SK-N-SH (cell line): ENCODE results near the gene MBNL1. TPM values are rescaled to one million over a fixed set of nuclear protein-coding genes. Genes with fewer than 3 reads are reported as not detected.

Experiments used
- CTCF ChIA-PET: fragments of 300-600, 350-600 bp; formaldehyde crosslinking; extraction: SDS; loops from one replicate; lab custom pipeline; 2021; lab: Yijun Ruan, JAX
- POLR2A ChIA-PET: fragments of 350-600 bp; sonication (Branson Sonifier 250); formaldehyde crosslinking; extraction: SDS; loops from one replicate; lab custom pipeline; 2020; ENCODE audit warnings: antibody characterized with exemption, inconsistent platforms; lab: Yijun Ruan, JAX
- DNase-seq: peaks from one replicate; pipeline ENCODE4 v3.0.0; 2012
- H2AFZ ChIP-seq: fragments of 200-600 bp; sonication (generic); 2 replicates; pipeline ENCODE4 v1.8.1; 2016; ENCODE audit warnings: antibody characterized with exemption, mild to moderate bottlenecking, low read depth
- H3F3A ChIP-seq: fragments of 200-600 bp; sonication (generic); replicated peaks from 2 replicates; pipeline ENCODE3; 2016; ENCODE audit warnings: antibody characterized with exemption, mild to moderate bottlenecking; ENCODE audit not compliant: insufficient read depth
- H3K27ac ChIP-seq, 2 experiments: fragments of 200-500 bp in 1 of 2; fragments of 200-600 bp in 1 of 2; sonication (Bioruptor generic) in 1 of 2; sonication (generic), shearing (Covaris generic) in 1 of 2; 2 replicates each; pipeline versions ENCODE4 v1.5.1 to v1.6.1; 2014 to 2016; ENCODE audit warnings: low read depth in 2 of 2, inconsistent platforms in 1 of 2, low read length in 1 of 2, mild to moderate bottlenecking in 1 of 2, mixed read lengths in 1 of 2
- H3K27me3 ChIP-seq: fragments of 200-600 bp; sonication (generic), shearing (Covaris generic); 2 replicates; pipeline ENCODE4 v1.6.1; 2016; ENCODE audit warnings: mixed run types; ENCODE audit not compliant: insufficient read depth
- H3K36me3 ChIP-seq, 2 experiments: fragments of 200-500 bp in 1 of 2; fragments of 200-600 bp in 1 of 2; sonication (Bioruptor generic) in 1 of 2; sonication (generic) in 1 of 2; replicated peaks in 1 of 2; 2 replicates each; pipeline versions ENCODE3 to v1.5.1; 2014 to 2016; ENCODE audit warnings: low read length in 1 of 2, mild to moderate bottlenecking in 1 of 2; ENCODE audit not compliant: insufficient read depth in 2 of 2, control insufficient read depth in 1 of 2
- H3K4me1 ChIP-seq, 2 experiments: fragments of 200-500 bp in 1 of 2; fragments of 200-600 bp in 1 of 2; sonication (Bioruptor generic) in 1 of 2; sonication (generic), shearing (Covaris generic) in 1 of 2; 2 replicates each; pipeline versions ENCODE4 v1.5.1 to v1.6.1; 2014 to 2016; ENCODE audit warnings: low read depth in 1 of 2, low read length in 1 of 2, mixed run types in 1 of 2; ENCODE audit not compliant: insufficient read depth in 2 of 2, control insufficient read depth in 1 of 2
- H3K4me2 ChIP-seq: fragments of 200-600 bp; sonication (generic), shearing (Covaris generic); 2 replicates; pipeline ENCODE4 v1.6.1; 2017; ENCODE audit warnings: mixed run types
- H3K4me3 ChIP-seq, 2 experiments: fragments of 200-500 bp in 1 of 2; fragments of 200-600 bp in 1 of 2; sonication (Bioruptor generic) in 1 of 2; sonication (generic), shearing (Covaris generic) in 1 of 2; 2 replicates each; pipeline versions ENCODE4 v1.5.1 to v1.8.1; 2014 to 2016; ENCODE audit warnings: low read depth in 2 of 2, inconsistent platforms in 1 of 2, low read length in 1 of 2, mild to moderate bottlenecking in 1 of 2, mixed read lengths in 1 of 2, moderate library complexity in 1 of 2
- H3K79me2 ChIP-seq: fragments of 200-600 bp; sonication (generic); 2 replicates; pipeline ENCODE4 v1.8.1; 2017; ENCODE audit warnings: mild to moderate bottlenecking; ENCODE audit not compliant: insufficient read depth
- H3K9ac ChIP-seq: fragments of 200-600 bp; sonication (generic); 2 replicates; pipeline ENCODE4 v1.6.1; 2017; ENCODE audit warnings: mixed run types
- H3K9me2 ChIP-seq: fragments of 200-600 bp; sonication (generic); 2 replicates; pipeline ENCODE4 v1.6.1; 2017; ENCODE audit warnings: mixed run types
- H3K9me3 ChIP-seq: fragments of 200-600 bp; sonication (generic); 2 replicates; pipeline ENCODE4 v1.6.1; 2017; ENCODE audit warnings: mixed run types, mild to moderate bottlenecking, moderate library complexity
- H4K20me1 ChIP-seq: fragments of 200-600 bp; sonication (generic); 2 replicates; pipeline ENCODE4 v1.6.1; 2017; ENCODE audit warnings: mild to moderate bottlenecking, mixed run types; ENCODE audit not compliant: insufficient read depth
- CHD2 ChIP-seq: fragments of 150-350 bp; IDR thresholded peaks from 2 replicates; pipeline ENCODE4 v1.6.1; 2018; ENCODE audit warnings: low read length; ENCODE audit not compliant: partially characterized antibody
- CTCF ChIP-seq: fragments of 200-600 bp; sonication (generic); IDR thresholded peaks from 2 replicates; pipeline ENCODE4 v1.6.1; 2017; ENCODE audit warnings: antibody characterized with exemption, mild to moderate bottlenecking, moderate library complexity
- EZH2phosphoT487 ChIP-seq: fragments of 200-600 bp; sonication (generic); IDR thresholded peaks from 2 replicates; pipeline ENCODE4 v1.6.1; 2017; ENCODE audit warnings: low read depth, mixed run types, mild to moderate bottlenecking, antibody characterized with exemption, moderate library complexity, borderline replicate concordance
- FOXM1 ChIP-seq: IDR thresholded peaks from 2 replicates; pipeline ENCODE4 v1.4.0; 2012; ENCODE audit warnings: low read depth, mild to moderate bottlenecking
- GABPA ChIP-seq: IDR thresholded peaks from 2 replicates; pipeline ENCODE4 v1.4.0; 2012; ENCODE audit warnings: low read depth, mild to moderate bottlenecking
- GATA2 ChIP-seq: sonication (generic); formaldehyde crosslinking; IDR thresholded peaks from 2 replicates; pipeline ENCODE4 v1.5.0; 2020; ENCODE audit warnings: mild to moderate bottlenecking, missing genetic modification reagents
- JUND ChIP-seq: IDR thresholded peaks from 2 replicates; pipeline ENCODE4 v1.4.0; 2012
- MAX ChIP-seq: IDR thresholded peaks from 2 replicates; pipeline ENCODE4 v1.4.0; 2012; ENCODE audit warnings: low read depth
- MXI1 ChIP-seq: IDR thresholded peaks from 2 replicates; pipeline ENCODE4 v1.6.1; 2012; ENCODE audit warnings: mild to moderate bottlenecking, low read depth, low read length, improper control_type of control experiment
- NRF1 ChIP-seq: IDR thresholded peaks from 2 replicates; pipeline ENCODE4 v1.6.1; 2012; ENCODE audit warnings: low read depth, mild to moderate bottlenecking, low read length
- RAD21 ChIP-seq: IDR thresholded peaks from 2 replicates; pipeline ENCODE4 v1.6.1; 2012; ENCODE audit warnings: mild to moderate bottlenecking, low read length
- RFX5 ChIP-seq: IDR thresholded peaks from 2 replicates; pipeline ENCODE4 v1.6.1; 2012; ENCODE audit warnings: mild to moderate bottlenecking, improper control_type of control experiment, low read length
- TCF12 ChIP-seq: IDR thresholded peaks from 2 replicates; pipeline ENCODE4 v1.4.0; 2012
- TEAD4 ChIP-seq: IDR thresholded peaks from 2 replicates; pipeline ENCODE4 v1.4.0; 2012; ENCODE audit warnings: mild to moderate bottlenecking, borderline replicate concordance; ENCODE audit not compliant: insufficient read depth
- USF2 ChIP-seq: fragments of 150-350 bp; IDR thresholded peaks from 2 replicates; pipeline ENCODE4 v1.6.1; 2017; ENCODE audit warnings: antibody characterized with exemption, low read length, low read depth, borderline replicate concordance
- ZBTB33 ChIP-seq: IDR thresholded peaks from 2 replicates; pipeline ENCODE4 v1.4.0; 2012; ENCODE audit warnings: low read depth, borderline replicate concordance
- polyA plus RNA-seq, 3 experiments: library from polyadenylated mRNA; depleted of rRNA; stranded (reverse); fragments of >200 nt; gene quantifications; 2 replicates each; pipeline ENCODE4 v1.2.3, GENCODE V29; 2012

Gene MBNL1
- polyA plus RNA-seq, 1 of the 3 experiments (the other 2 are of a cell fraction): 44.3 TPM

- no peak for TF ChIP-seq MAX
- no peak for TF ChIP-seq CTCF
- TF ChIP-seq CHD2: no peak
- TF ChIP-seq TEAD4: no peak
- no peak for TF ChIP-seq TCF12
- no peak for TF ChIP-seq FOXM1
- no peak for TF ChIP-seq GABPA
- TF ChIP-seq RAD21: no peak
- no peak for TF ChIP-seq MXI1
- no peak for TF ChIP-seq NRF1
These were observed 5.0 kb upstream of the MBNL1 start (continued) for GRCh38 chr3:152263711-152264110.

- H3K4me3 ChIP-seq: no peak overlapping the region
- peaks cover 24% of the 10 kb centered on the region for H3K79me2 ChIP-seq
- no peaks in the 10 kb centered on the region for H3K27me3 ChIP-seq
- no peak overlapping the region for H3K27ac ChIP-seq
- H3K9ac ChIP-seq: no peak overlapping the region
- peaks cover 14% of the 10 kb centered on the region for H3F3A ChIP-seq
- no peak for DNase-seq
- no peaks in the 10 kb centered on the region for H3K9me3 ChIP-seq
- peaks cover 7 to 32% of the 10 kb centered on the region in 2 experiments; a peak in 3 of 4 replicates for H3K4me1 ChIP-seq
- TF ChIP-seq CTCF (no peak), GABPA (no peak), ZBTB33 (no peak), RFX5 (no peak), GATA2 (CRISPR knock-in tag) (no peak), RAD21 (no peak), EZH2phosphoT487 (no peak), JUND (no peak), FOXM1 (no peak), USF2 (no peak)
- no peaks in the 10 kb centered on the region for H3K36me3 ChIP-seq
- H4K20me1 ChIP-seq: no peaks in the 10 kb centered on the region
- H2AFZ ChIP-seq: no peak overlapping the region
- CTCF ChIA-PET: no interaction called here
- H3K9me2 ChIP-seq: no peaks in the 10 kb centered on the region
- no peak overlapping the region for H3K4me2 ChIP-seq
- POLR2A ChIA-PET: no interaction called here
These were observed 4.4 kb upstream of the MBNL1 start for GRCh38 chr3:152264378-152264777.
